ENCODE results near the gene COL4A1. TPM values are rescaled to one million over a fixed set of nuclear protein-coding genes. Genes with fewer than 3 reads are reported as not detected.

The COL4A1 gene
- total RNA-seq, 1 experiment from 2014 or later, result 0.12 TPM

GRCh38 chr13:110271313-110271712 is 35.6 kb downstream of the COL4A1 start:
- DNase-seq, result no peak
- no peaks in the 10 kb centered on the region for H3K4me1 Mint-ChIP-seq (ENCODE audit: low read depth, unreplicated experiment)

GRCh38 chr13:110270507-110270906 is 36.5 kb downstream of the COL4A1 start:
- Mint-ChIP-seq H3K27ac (ENCODE audit: unreplicated experiment) (no peak overlapping the region), H3K36me3 (ENCODE audit: insufficient read depth, unreplicated experiment) (no peaks in the 10 kb centered on the region), H3K27me3 (ENCODE audit: unreplicated experiment) (no peaks in the 10 kb centered on the region), H3K4me1 (ENCODE audit: low read depth, unreplicated experiment) (no peaks in the 10 kb centered on the region), H3K4me3 (ENCODE audit: low read depth, unreplicated experiment) (no peak overlapping the region), H3K9me3 (ENCODE audit: low read depth, unreplicated experiment) (no peaks in the 10 kb centered on the region)
- intact Hi-C loops (cut with micrococcal nuclease; ENCODE audit: unreplicated experiment), result no loop called here
- no TSS peak for BruUV-seq (replicated peaks)
- no peak for TF ChIP-seq CTCF (IDR thresholded peaks at IDR 0.05; ENCODE audit: unreplicated experiment)
- no peak for DNase-seq
- CTCF ChIA-PET, result no interaction called here

More at GRCh38 chr13:110271313-110271712, 35.6 kb downstream of the COL4A1 start:
- TF ChIP-seq CTCF (IDR thresholded peaks at IDR 0.05; ENCODE audit: unreplicated experiment), result no peak
- no peaks in the 10 kb centered on the region for H3K9me3 Mint-ChIP-seq (ENCODE audit: low read depth, unreplicated experiment)
- H3K4me3 Mint-ChIP-seq (ENCODE audit: low read depth, unreplicated experiment), result no peak overlapping the region
- no peaks in the 10 kb centered on the region for H3K36me3 Mint-ChIP-seq (ENCODE audit: insufficient read depth, unreplicated experiment)
- no peaks in the 10 kb centered on the region for H3K27me3 Mint-ChIP-seq (ENCODE audit: unreplicated experiment)
- CTCF ChIA-PET, result no interaction called here
- intact Hi-C loops (cut with micrococcal nuclease; ENCODE audit: unreplicated experiment), result no loop called here
- H3K27ac Mint-ChIP-seq (ENCODE audit: unreplicated experiment), result no peak overlapping the region
- no TSS peak for BruUV-seq (replicated peaks)

- no peaks in the 10 kb centered on the region for H3K9me3 Mint-ChIP-seq (ENCODE audit: low read depth, unreplicated experiment)
- no peak for DNase-seq
- H3K36me3 Mint-ChIP-seq (ENCODE audit: insufficient read depth, unreplicated experiment), result no peaks in the 10 kb centered on the region
- H3K4me1 Mint-ChIP-seq (ENCODE audit: low read depth, unreplicated experiment), result peaks cover 4% of the 10 kb centered on the region
- no peak overlapping the region for H3K4me3 Mint-ChIP-seq (ENCODE audit: low read depth, unreplicated experiment)
- no peak overlapping the region for H3K27ac Mint-ChIP-seq (ENCODE audit: unreplicated experiment)
- no peaks in the 10 kb centered on the region for H3K27me3 Mint-ChIP-seq (ENCODE audit: unreplicated experiment)
- intact Hi-C loops (cut with micrococcal nuclease; ENCODE audit: unreplicated experiment), result no loop called here
- TF ChIP-seq CTCF (IDR thresholded peaks at IDR 0.05; ENCODE audit: unreplicated experiment), result no peak
- BruUV-seq (replicated peaks), result no TSS peak
- CTCF ChIA-PET, result no interaction called here
Measured at GRCh38 chr13:110269509-110270185, 37.3 kb downstream of the COL4A1 start.

GRCh38 chr13:110268576-110269185 is 38.3 kb downstream of the COL4A1 start:
- intact Hi-C loops (cut with micrococcal nuclease; ENCODE audit: unreplicated experiment), result no loop called here
- CTCF ChIA-PET, result no interaction called here
- no peak overlapping the region for H3K4me3 Mint-ChIP-seq (ENCODE audit: low read depth, unreplicated experiment)
- no peaks in the 10 kb centered on the region for H3K27me3 Mint-ChIP-seq (ENCODE audit: unreplicated experiment)
- DNase-seq, result no peak
- H3K27ac Mint-ChIP-seq (ENCODE audit: unreplicated experiment), result no peak overlapping the region
- no TSS peak for BruUV-seq (replicated peaks)
- TF ChIP-seq CTCF (IDR thresholded peaks at IDR 0.05; ENCODE audit: unreplicated experiment), result no peak
- H3K4me1 Mint-ChIP-seq (ENCODE audit: low read depth, unreplicated experiment), result peaks cover 8% of the 10 kb centered on the region
- no peaks in the 10 kb centered on the region for H3K36me3 Mint-ChIP-seq (ENCODE audit: insufficient read depth, unreplicated experiment)
- no peaks in the 10 kb centered on the region for H3K9me3 Mint-ChIP-seq (ENCODE audit: low read depth, unreplicated experiment)

Measured in Calu3 (cell line).